ENCODE measurements around the gene RGMA.

The RGMA gene

DNA sequence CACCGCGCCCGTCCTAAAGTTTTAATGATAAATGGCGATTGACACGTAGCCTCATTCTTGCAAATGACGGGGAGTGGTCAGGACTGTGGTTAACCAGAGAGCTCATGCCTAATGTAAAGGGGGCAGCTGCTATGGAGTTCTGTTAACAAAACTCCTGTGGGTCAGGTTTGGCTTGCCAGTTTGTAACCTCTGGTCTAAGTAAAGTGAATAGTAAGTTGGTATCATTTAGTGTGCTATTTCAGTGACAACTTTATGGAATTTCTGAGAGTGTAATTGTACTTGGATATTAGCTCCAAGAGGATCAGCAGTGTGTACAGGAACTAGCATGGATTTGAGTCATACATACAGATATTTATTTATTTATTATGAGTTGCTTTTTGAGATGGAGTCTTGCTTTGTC is 87.9 kb downstream of the RGMA start:
- no peak for DNase-seq

GRCh38 chr15:92997821-92998220 is 91.2 kb downstream of the RGMA start:
- no peak for DNase-seq

DNA sequence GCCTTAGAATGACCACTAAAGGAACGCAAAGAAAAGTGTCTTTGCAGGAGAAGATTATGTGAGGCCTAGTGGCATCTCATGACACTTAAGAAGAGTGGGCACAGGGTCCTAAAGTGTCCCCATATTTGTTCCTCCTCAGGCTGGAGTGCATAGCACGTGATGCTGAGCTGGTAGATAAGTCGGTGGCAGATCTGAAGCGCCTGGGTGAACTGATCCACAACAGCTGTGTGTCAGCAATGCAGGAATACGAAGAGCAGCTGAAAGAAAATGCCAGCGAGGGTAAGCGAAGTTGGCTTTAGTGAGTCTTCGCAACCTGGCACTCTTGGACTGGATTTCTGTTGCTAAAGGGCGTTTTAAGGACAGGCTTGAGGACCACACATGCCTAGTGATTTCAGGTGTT is 96.3 kb downstream of the RGMA start:
- DNase-seq: no peak

- no peak for DNase-seq
Observed at GRCh38 chr15:92990031-92990430, 99.0 kb downstream of the RGMA start.

DNA sequence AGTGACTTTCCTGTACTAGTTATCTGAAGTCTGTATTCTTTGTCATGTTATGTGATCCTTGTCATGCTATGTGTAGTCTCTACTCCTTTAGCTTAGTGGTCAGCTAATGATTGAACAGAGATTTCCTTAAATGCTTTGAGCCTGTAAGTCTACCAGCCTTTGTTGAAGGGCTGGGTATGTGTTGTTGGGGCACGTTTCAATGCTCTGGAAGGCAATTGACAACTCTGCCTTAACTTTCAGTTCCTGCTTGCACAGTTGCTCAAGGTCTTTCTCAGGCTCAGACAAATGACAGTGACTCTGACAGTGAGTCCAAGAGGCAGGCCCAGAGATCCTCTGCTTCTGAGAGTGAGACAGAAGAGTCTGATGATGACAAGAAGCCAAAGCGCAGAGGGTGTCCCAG is 99.5 kb downstream of the RGMA start:
- DNase-seq: no peak

Data from cerebellar nuclear complex (tissue), 1 donor.